AG10803 (cell line): ENCODE data around the gene FGR.

Experiments used
- DNase-seq: peaks from one replicate; pipeline ENCODE4 v3.0.0; 2010; ENCODE audit warnings: low read depth
- H3K4me3 ChIP-seq: 2 replicates; pipeline ENCODE4 v1.5.1; 2011; ENCODE audit warnings: mild to moderate bottlenecking, low read length, control low read depth
- TF ChIP-seq, protein P1 (sequence below): conservative IDR thresholded peaks from 2 replicates; pipeline ENCODE4 v1.5.1; 2011; ENCODE audit warnings: mild to moderate bottlenecking, low read length, control low read depth, inconsistent platforms

The FGR gene

DNA sequence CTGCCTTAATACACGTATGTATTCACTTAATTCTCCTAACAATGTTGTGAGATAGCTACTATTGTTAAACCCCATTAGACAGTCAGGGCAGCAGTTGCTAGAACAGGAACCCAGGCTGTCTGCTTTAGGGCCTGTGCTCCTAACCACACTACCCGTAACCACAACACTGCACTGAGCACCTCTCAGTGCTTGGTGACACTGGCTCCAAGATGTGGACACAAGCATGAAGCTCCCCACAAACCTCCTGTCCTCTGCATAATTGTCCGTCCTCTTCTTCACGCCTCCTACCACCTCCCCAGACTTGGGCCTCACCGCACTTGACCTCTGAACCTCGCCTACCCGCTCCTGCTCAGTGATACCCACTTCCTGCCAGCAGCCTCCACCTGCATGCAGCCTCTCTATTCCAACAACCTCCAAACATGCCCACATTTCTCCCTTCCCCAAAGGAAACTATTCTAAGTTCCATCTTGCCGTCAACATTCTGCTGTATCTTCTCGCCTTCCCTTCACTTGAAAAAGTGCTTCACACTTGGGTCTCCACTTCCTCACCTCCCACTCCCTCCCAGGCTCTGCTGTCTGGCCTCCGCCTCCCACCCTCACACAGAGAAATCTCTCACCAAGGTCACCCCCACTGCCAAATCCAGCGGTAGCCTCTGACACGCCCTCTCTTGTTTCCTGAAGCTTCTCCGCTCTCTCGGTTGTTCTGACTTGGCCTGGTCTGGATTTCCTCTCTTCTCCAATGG is 16.5 kb downstream of the FGR start:
- no peak overlapping the region for H3K4me3 ChIP-seq
- no peak for DNase-seq
- TF ChIP-seq, protein P1, sequence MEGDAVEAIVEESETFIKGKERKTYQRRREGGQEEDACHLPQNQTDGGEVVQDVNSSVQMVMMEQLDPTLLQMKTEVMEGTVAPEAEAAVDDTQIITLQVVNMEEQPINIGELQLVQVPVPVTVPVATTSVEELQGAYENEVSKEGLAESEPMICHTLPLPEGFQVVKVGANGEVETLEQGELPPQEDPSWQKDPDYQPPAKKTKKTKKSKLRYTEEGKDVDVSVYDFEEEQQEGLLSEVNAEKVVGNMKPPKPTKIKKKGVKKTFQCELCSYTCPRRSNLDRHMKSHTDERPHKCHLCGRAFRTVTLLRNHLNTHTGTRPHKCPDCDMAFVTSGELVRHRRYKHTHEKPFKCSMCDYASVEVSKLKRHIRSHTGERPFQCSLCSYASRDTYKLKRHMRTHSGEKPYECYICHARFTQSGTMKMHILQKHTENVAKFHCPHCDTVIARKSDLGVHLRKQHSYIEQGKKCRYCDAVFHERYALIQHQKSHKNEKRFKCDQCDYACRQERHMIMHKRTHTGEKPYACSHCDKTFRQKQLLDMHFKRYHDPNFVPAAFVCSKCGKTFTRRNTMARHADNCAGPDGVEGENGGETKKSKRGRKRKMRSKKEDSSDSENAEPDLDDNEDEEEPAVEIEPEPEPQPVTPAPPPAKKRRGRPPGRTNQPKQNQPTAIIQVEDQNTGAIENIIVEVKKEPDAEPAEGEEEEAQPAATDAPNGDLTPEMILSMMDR = no peak

GRCh38 chr1:27617420-27617819 is 17.6 kb downstream of the FGR start:
- TF ChIP-seq, protein P1 = no peak
- no peak overlapping the region for H3K4me3 ChIP-seq

DNA sequence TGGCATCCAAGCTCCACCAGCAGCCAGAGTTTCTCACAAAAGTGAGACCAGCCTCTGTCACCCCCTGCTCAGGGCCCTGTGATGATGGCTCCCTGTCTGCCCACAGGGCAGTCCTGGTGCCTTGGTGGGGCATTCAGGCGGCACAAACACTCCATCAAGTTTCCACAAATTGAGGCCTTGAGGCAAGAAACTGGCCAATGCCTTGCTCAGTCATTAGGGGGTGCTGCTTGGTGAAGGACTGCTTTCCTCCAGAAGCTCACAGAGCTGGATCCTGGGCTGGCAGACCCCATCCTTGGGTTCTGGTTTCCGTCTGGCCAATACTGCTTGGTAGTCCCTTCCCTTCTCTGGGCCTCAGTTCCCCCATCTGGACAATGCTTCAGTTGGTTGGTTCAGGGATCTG is 18.5 kb downstream of the FGR start:
- TF ChIP-seq, protein P1 = peak; percentile 27
- no peak for DNase-seq
- no peak overlapping the region for H3K4me3 ChIP-seq

More at GRCh38 chr1:27617420-27617819, 17.6 kb downstream of the FGR start:
- no peak for DNase-seq

GRCh38 chr1:27615346-27616192 is 19.4 kb downstream of the FGR start:
- no peak overlapping the region for H3K4me3 ChIP-seq
- TF ChIP-seq, protein P1 = no peak
- DNase-seq = no peak

DNA sequence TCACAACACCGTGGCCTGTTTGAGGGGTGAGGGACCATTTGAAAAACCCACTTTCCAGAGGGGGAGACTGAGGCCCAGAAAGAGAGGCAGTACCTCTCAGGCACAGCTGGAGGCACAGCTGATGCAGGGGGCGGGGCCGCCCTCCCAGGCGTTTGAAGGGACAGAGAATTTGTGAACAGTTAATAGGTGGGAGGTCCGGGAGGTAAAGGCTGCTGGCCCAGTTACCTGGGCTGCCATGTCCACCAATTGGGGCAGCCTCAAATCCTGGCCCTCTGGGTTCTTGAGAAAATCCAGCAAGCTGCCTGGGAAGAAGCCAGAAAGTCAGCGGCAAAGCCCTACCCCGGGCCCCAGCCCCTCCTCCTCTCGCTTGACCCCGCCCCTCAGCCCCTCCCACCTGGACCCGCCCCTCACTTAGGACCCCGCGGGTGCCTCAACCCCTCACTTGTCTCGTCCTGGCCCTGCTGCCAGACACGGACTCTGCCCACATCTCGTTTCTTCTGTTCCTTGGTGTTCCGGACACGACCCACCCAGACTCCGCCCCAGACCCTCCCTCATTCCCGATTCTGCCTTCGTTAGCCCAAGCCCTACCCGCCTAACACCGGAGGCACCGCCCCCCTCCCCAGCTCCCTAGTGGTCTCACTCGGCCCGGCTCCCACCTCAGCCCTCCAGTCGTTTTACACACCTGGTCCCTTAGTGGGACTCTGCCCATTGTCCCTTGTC is 20.2 kb downstream of the FGR start:
- no peak overlapping the region for H3K4me3 ChIP-seq
- TF ChIP-seq, protein P1 = no peak
- DNase-seq = no peak

- no peak overlapping the region for H3K4me3 ChIP-seq
- DNase-seq = no peak
- TF ChIP-seq, protein P1 = no peak
Observed at GRCh38 chr1:27614043-27614624, 20.9 kb downstream of the FGR start.
